ENCODE data around the gene MIOX.

GRCh38 chr22:50485221-50486131 lies 1.2 kb upstream of the MIOX start:
- no peak for TF ChIP-seq POLR2A (IDR thresholded peaks at IDR 0.05)
- TF ChIP-seq CTCF (IDR thresholded peaks at IDR 0.05): no peak
